K562 (cell line): ENCODE results near the gene MEX3A. TPM values are rescaled to one million over a fixed set of nuclear protein-coding genes. Genes with fewer than 3 reads are reported as not detected.

Experiments used
- ARID1B ChIP-seq: fragments of 450-650 bp; IDR thresholded peaks from 2 replicates; pipeline ENCODE4 v1.6.1; 2016; ENCODE audit warnings: antibody characterized with exemption, mild to moderate bottlenecking, inconsistent platforms
- ATF7 ChIP-seq: fragments of 450-650 bp; IDR thresholded peaks from 2 replicates; pipeline ENCODE4 v1.7.1; 2014; ENCODE audit warnings: mild to moderate bottlenecking, moderate library complexity
- EGR1 ChIP-seq: fragments of 450-650 bp; conservative IDR thresholded peaks from 2 replicates; pipeline ENCODE4 v1.6.1; 2017; ENCODE audit warnings: mild to moderate bottlenecking
- FOXA1 ChIP-seq: fragments of 450-650 bp; IDR thresholded peaks from 2 replicates; pipeline ENCODE4 v1.6.1; 2016; ENCODE audit warnings: mild to moderate bottlenecking, borderline replicate concordance
- JUND ChIP-seq, 2 experiments: IDR thresholded peaks; 2 replicates in 1 of 2; 3 replicates in 1 of 2; pipeline ENCODE4 v1.6.1; 2011; ENCODE audit warnings: borderline replicate concordance in 2 of 2, low read depth in 2 of 2, low read length in 2 of 2, improper control_type of control experiment in 1 of 2, missing biosample characterization in 1 of 2, missing genetic modification characterization in 1 of 2, missing genetic modification reagents in 1 of 2
- MYC ChIP-seq, 2 experiments: fragments of 250-450 bp in 1 of 2; sonication (Bioruptor Pico) in 1 of 2; IDR thresholded peaks; 2 replicates each; pipeline versions ENCODE4 v1.5.1 to v1.6.1; 2012 to 2021; ENCODE audit warnings: low read depth in 2 of 2, borderline replicate concordance in 1 of 2, improper control_type of control experiment in 1 of 2, low read length in 1 of 2, mild to moderate bottlenecking in 1 of 2, moderate library complexity in 1 of 2
- NONO ChIP-seq, 2 experiments: fragments of 200-400 bp in 1 of 2; fragments of 450-650 bp in 1 of 2; formaldehyde crosslinking in 1 of 2; IDR thresholded peaks; 2 replicates each; pipeline ENCODE4 v1.6.1; 2017; ENCODE audit warnings: low read depth in 2 of 2, mild to moderate bottlenecking in 2 of 2, moderate library complexity in 2 of 2, low read length in 1 of 2
- RB1 ChIP-seq: fragments of 450-650 bp; IDR thresholded peaks from 2 replicates; pipeline ENCODE4 v1.6.1; 2017; ENCODE audit warnings: low read depth, mild to moderate bottlenecking
- TARDBP ChIP-seq: fragments of 450-650 bp; IDR thresholded peaks from 2 replicates; pipeline ENCODE4 v1.6.1; 2016
- ZNF398 ChIP-seq: fragments of 250-450 bp; sonication (Bioruptor Pico); IDR thresholded peaks from 2 replicates; pipeline ENCODE4 v1.8.0; 2021; ENCODE audit warnings: moderate library complexity, mild to moderate bottlenecking, inconsistent platforms
- ZNF740 ChIP-seq, 3 experiments: fragments of 200-800 bp in 1 of 3; sonication (Bioruptor generic) in 1 of 3; sonication (generic) in 1 of 3; formaldehyde crosslinking in 1 of 3; IDR thresholded peaks; 2 replicates each; pipeline versions ENCODE4 v1.6.1 to v1.8.0; 2016 to 2022; ENCODE audit warnings: mild to moderate bottlenecking in 2 of 3, missing compliant biosample characterization in 2 of 3, missing genetic modification characterization in 2 of 3, missing genetic modification reagents in 1 of 3
- polyA plus RNA-seq, 8 experiments: library from polyadenylated mRNA; depleted of rRNA in 4 of 8; stranded (reverse) in 5 of 8; unstranded in 3 of 8; fragments of >200 nt; fragmentation: Nextera tagmentation in 2 of 8; fragmentation: Illumina TruSeq in 1 of 8; extraction: Ambion mirVana in 2 of 8; extraction: Trizol in 1 of 8; gene quantifications; 2 replicates each; pipeline versions ENCODE4 v1.2.1 to v1.2.3, GENCODE V29; 2011 to 2014; ENCODE audit warnings: inconsistent platforms in 1 of 8, missing spikeins in 1 of 8
- total RNA-seq, 7 experiments: library from RNA; depleted of rRNA in 6 of 7; stranded (reverse); fragments of >200 nt in 6 of 7; fragmentation: Illumina TruSeq in 2 of 7; extraction: Trizol in 2 of 7; gene quantifications; 2 replicates each; pipeline versions ENCODE4 v1.2.1 to v1.2.3, GENCODE V29; 2011 to 2021; ENCODE audit warnings: low replicate concordance in 1 of 7
- TF ChIP-seq, protein P1 (sequence below), 2 experiments: fragments of 450-650 bp; IDR thresholded peaks; 2 replicates each; pipeline ENCODE4 v1.6.1; 2018; ENCODE audit warnings: mild to moderate bottlenecking in 2 of 2, low read depth in 1 of 2; ENCODE audit not compliant: partially characterized antibody in 2 of 2
- TF ChIP-seq, protein P2 (sequence below): IDR thresholded peaks from 2 replicates; pipeline ENCODE4 v1.6.1; 2011; ENCODE audit warnings: borderline replicate concordance, low read depth, mild to moderate bottlenecking, moderate library complexity, low read length; ENCODE audit not compliant: insufficient read depth, poor library complexity, severe bottlenecking

The MEX3A gene
- total and polyA plus RNA-seq, 9 of the 15 experiments (the other 6 are each of a cell fraction or from before 2014, with no cell fraction given): 0.36 to 13.7 (median 5.2) TPM

DNA sequence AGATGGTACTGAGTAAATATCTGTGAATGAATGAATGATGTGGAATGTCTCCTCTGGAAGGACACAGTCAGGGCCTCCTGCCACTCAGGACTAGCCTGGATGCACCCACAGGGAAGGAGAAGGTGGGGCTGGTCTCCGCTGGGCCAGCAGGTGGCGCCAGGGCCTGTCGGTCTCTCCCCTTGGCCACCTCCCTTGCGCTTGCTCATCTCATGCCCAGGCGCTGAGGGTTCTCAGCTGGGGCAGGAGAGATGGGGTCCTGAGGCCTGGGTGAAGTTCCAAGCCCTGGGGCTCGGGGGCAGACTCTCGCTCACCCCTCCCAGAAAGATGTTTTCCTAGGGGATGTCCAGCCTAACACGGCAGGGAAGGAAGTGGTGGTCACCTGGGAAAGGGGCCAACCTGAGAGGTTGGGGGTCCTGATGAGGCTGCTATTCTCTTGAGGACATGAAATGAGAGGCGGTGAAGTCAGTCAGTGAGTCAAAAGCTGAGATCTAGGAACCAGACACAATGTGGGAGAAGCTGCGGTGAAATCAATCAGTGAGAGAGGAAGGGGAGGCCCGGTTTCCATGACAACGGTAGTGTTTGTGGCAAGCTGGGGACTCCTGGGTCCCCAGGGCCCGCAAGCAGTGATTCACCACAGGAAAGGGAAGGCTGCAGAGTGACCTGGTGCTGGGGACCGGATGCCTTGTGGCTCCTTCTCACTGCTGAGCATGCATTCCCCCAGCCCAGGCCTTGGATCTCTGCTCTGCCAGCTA lies 14.6 kb upstream of the MEX3A start (continued):
- TF ChIP-seq, protein P1, sequence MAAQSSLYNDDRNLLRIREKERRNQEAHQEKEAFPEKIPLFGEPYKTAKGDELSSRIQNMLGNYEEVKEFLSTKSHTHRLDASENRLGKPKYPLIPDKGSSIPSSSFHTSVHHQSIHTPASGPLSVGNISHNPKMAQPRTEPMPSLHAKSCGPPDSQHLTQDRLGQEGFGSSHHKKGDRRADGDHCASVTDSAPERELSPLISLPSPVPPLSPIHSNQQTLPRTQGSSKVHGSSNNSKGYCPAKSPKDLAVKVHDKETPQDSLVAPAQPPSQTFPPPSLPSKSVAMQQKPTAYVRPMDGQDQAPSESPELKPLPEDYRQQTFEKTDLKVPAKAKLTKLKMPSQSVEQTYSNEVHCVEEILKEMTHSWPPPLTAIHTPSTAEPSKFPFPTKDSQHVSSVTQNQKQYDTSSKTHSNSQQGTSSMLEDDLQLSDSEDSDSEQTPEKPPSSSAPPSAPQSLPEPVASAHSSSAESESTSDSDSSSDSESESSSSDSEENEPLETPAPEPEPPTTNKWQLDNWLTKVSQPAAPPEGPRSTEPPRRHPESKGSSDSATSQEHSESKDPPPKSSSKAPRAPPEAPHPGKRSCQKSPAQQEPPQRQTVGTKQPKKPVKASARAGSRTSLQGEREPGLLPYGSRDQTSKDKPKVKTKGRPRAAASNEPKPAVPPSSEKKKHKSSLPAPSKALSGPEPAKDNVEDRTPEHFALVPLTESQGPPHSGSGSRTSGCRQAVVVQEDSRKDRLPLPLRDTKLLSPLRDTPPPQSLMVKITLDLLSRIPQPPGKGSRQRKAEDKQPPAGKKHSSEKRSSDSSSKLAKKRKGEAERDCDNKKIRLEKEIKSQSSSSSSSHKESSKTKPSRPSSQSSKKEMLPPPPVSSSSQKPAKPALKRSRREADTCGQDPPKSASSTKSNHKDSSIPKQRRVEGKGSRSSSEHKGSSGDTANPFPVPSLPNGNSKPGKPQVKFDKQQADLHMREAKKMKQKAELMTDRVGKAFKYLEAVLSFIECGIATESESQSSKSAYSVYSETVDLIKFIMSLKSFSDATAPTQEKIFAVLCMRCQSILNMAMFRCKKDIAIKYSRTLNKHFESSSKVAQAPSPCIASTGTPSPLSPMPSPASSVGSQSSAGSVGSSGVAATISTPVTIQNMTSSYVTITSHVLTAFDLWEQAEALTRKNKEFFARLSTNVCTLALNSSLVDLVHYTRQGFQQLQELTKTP (IDR thresholded peaks at IDR 0.05; ENCODE audit: low read depth in 1 of 2, partially characterized antibody in 2 of 2): no peak
- TF ChIP-seq ZNF740 (CRISPR knock-in tag; IDR thresholded peaks at IDR 0.05) (0 out of 2 replicates have a peak, but pooled peaks have one; percentile 17), ZNF740 (tag; IDR thresholded peaks at IDR 0.05) (no peak), FOXA1 (no peak), TARDBP (0 out of 2 replicates have a peak, but pooled peaks have one; percentile 43), RB1 (peak; percentile 82), JUND (IDR thresholded peaks at IDR 0.05; ENCODE audit: borderline replicate concordance, low read depth, low read length) (peak; percentile 68; the same call in 1 of the 2 replicates), JUND (tag; IDR thresholded peaks at IDR 0.05; ENCODE audit: borderline replicate concordance, low read depth, low read length) (peak; percentile 28; the same call in 1 of the 3 replicates), MYC (IDR thresholded peaks at IDR 0.05; ENCODE audit: low read depth, low read length) (0 out of 2 replicates have a peak, but pooled peaks have one; percentile 41), MYC (CRISPR knock-in tag; IDR thresholded peaks at IDR 0.05; ENCODE audit: borderline replicate concordance, low read depth) (no peak), ZNF398 (no peak), EGR1 (no peak), ARID1B (no peak), NONO (IDR thresholded peaks at IDR 0.05; ENCODE audit: low read depth in 2 of 2, low read length in 1 of 2) (0 out of 4 replicates have a peak, but pooled peaks of 1 of the 2 experiments have one; percentile 13), ATF7 (peak; percentile 32; the same call in 1 of the 2 replicates)
- TF ChIP-seq, protein P2, sequence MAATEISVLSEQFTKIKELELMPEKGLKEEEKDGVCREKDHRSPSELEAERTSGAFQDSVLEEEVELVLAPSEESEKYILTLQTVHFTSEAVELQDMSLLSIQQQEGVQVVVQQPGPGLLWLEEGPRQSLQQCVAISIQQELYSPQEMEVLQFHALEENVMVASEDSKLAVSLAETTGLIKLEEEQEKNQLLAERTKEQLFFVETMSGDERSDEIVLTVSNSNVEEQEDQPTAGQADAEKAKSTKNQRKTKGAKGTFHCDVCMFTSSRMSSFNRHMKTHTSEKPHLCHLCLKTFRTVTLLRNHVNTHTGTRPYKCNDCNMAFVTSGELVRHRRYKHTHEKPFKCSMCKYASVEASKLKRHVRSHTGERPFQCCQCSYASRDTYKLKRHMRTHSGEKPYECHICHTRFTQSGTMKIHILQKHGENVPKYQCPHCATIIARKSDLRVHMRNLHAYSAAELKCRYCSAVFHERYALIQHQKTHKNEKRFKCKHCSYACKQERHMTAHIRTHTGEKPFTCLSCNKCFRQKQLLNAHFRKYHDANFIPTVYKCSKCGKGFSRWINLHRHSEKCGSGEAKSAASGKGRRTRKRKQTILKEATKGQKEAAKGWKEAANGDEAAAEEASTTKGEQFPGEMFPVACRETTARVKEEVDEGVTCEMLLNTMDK: peak; percentile 82
